Measurements from ENCODE around the gene PF4V1.

DNA sequence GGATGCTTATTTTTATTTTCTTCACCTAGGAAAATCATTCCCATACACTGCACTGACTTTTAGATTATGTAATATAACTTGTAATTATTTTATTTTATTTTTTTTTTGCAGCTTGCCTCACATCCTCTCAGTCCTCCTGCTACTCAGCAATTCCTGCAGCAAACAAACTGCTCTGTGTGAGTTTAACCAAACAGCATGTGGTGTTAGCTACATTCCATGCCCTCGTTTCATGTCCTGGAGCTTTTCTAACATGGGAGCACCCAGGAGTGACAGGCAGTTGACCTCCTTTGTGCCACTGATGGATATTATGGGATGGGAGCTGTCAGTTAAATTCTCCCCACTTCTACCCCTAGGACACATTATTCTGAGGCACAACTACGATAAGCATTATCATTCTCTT is 40.9 kb downstream of the PF4V1 start:
- TF ChIP-seq POLR2A (IDR thresholded peaks at IDR 0.05) = no peak
- TF ChIP-seq, protein P1, sequence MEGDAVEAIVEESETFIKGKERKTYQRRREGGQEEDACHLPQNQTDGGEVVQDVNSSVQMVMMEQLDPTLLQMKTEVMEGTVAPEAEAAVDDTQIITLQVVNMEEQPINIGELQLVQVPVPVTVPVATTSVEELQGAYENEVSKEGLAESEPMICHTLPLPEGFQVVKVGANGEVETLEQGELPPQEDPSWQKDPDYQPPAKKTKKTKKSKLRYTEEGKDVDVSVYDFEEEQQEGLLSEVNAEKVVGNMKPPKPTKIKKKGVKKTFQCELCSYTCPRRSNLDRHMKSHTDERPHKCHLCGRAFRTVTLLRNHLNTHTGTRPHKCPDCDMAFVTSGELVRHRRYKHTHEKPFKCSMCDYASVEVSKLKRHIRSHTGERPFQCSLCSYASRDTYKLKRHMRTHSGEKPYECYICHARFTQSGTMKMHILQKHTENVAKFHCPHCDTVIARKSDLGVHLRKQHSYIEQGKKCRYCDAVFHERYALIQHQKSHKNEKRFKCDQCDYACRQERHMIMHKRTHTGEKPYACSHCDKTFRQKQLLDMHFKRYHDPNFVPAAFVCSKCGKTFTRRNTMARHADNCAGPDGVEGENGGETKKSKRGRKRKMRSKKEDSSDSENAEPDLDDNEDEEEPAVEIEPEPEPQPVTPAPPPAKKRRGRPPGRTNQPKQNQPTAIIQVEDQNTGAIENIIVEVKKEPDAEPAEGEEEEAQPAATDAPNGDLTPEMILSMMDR (IDR thresholded peaks at IDR 0.05) = no peak

All from thyroid gland (tissue), 4 donors.